NCI-H2227 (cell line): ENCODE data around the gene SBF1.
A peak's percentile ranks its signal among the peaks of the same experiment; 100 is the strongest.
"Not testable (repeated sequence)": the region's sequence is repeated elsewhere in the genome, so short reads cannot be mapped to it uniquely, and the experiment has no call there.

Source experiments
- DNase-seq: peaks from one replicate; lab custom pipeline; 2025; ENCODE audit not compliant: unreplicated experiment; lab: John Stamatoyannopoulos, UW

The SBF1 gene

GRCh38 chr22:50474710-50475651, at the start of gene SBF1:
TSS of gene SBF1 (minus strand) at chr22:50475035. CDS start at chr22:50474840, 195 bp downstream.
- peak; percentile 91 for DNase-seq

GRCh38 chr22:50523806-50524675, 49.2 kb upstream of the SBF1 start:
- DNase-seq = no peak

GRCh38 chr22:50523458-50523805, 48.6 kb upstream of the SBF1 start:
- no peak for DNase-seq

DNA sequence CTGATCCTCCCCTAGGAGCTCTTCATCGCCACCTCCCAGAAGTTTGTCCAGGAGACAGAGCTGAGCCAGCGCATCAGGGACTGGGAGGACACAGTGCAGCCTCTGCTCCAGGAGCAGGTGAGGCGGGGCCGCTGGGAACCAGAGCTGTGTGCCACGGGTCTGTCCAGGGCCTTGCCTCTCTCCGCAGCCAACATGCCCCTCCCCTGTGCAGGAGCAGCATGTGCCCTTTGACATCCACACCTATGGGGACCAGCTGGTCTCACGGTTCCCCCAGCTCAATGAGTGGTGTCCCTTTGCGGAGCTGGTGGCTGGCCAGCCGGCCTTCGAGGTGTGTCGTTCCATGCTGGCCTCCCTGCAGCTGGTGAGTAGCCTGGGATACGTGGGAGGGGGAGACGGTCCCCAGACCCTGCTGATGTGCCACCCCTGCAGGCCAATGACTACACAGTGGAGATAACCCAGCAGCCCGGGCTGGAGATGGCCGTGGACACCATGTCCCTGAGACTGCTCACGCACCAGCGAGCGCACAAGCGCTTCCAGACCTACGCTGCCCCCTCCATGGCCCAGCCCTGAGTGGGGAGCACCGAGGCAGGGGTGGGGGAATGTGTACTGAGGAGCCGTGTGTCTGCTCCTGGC, 48.1 kb upstream of the SBF1 start:
- no peak for DNase-seq

- no peak for DNase-seq
Measured at GRCh38 chr22:50522208-50522805, 47.5 kb upstream of the SBF1 start.

GRCh38 chr22:50521710-50522109, 46.9 kb upstream of the SBF1 start:
- no peak for DNase-seq

DNA sequence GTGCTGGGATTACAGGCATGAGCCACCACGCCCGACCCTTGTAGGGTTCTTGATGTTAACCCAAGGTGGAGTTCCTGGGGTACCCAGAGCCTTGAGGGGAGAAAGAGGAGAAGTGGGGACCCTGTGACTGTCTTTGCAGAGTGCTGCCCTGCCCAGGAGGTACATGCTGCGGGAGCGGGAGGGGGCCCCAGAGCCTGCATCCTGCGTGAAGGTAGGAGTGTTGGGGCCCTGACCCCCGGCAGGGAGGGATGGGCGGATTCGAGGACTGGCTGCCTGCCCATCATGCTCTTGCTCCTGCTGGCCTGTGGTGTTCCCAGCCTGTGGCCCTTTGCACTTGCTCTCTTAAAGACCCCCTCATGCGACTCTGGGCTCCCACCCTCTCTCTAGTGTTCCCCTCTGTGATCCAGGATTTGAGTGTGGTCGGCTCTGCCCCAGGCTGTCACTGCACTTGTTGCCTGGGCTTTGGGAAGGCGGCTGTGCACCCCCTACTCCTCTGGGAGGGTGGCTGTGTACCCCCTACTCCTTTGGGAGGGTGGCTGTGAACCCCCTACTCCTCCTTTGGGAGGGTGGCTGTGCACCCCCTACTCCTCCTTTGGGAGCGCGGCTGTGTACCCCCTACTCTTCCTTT, 46.1 kb upstream of the SBF1 start:
- no peak for DNase-seq

DNA sequence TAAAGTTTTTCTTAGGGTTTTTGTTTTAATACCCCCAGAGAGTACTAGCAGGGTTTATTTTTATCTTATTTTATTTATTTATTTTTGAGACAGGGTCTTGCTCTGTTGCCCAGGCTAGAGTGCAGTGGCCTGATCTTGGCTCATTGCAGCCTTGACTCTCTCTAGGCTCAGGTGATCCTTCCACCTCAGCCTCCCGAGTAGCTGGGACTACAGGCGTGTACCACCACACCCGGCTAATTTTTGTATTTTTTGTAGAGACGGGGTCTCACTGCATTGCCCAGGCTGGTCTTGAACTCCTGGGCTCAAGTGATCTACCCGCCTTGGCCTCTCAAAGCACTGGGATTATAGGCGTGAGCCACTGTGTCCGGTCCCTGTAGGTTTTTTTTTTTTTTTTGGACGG, 45.3 kb upstream of the SBF1 start:
- DNase-seq = not testable (repeated sequence)

- DNase-seq = no peak
Measured at GRCh38 chr22:50519151-50519550, 44.3 kb upstream of the SBF1 start.

DNA sequence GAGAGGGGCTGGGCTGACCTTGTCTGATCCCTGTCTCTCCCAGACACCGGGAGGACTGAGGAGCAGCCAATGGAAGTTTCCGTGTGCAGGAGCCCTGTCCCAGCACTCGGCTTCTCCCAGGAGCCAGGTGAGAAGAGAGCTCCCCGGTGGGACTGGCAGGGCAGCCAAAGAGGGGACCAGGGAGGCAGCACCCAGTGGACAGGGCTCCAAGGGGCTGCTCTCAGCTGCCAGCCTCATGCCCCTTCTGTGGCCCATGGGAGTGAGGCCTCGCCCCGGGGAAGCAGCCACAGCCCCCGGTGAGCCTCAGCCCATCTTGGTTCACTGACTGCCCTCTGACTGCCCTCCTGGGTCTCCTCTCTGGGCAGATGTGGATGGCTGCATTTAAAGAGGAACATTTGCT, 43.8 kb upstream of the SBF1 start:
- DNase-seq = no peak

- DNase-seq = no peak
Measured at GRCh38 chr22:50517495-50518260, 42.8 kb upstream of the SBF1 start.

- DNase-seq = no peak
Measured at GRCh38 chr22:50516891-50517290, 42.1 kb upstream of the SBF1 start.

- no peak for DNase-seq
Measured at GRCh38 chr22:50516068-50516467, 41.2 kb upstream of the SBF1 start.

DNA sequence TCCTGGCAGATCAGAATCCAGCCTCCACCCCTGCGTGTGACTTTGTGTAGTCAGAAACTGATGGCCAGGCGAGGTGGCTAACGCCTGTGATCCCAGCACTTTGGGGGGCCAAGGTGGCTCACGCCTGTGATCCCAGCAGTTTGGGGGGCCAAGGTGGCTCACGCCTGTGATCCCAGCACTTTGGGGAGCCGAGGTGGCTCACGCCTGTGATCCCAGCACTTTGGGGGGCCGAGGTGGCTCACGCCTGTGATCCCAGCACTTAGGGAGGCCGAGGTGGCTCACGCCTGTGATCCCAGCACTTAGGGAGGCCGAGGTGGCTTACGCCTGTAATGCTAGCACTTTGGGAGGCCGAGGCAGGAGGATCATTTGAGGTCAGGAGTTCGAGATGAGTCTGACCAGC, 38.3 kb upstream of the SBF1 start:
- no peak for DNase-seq

DNA sequence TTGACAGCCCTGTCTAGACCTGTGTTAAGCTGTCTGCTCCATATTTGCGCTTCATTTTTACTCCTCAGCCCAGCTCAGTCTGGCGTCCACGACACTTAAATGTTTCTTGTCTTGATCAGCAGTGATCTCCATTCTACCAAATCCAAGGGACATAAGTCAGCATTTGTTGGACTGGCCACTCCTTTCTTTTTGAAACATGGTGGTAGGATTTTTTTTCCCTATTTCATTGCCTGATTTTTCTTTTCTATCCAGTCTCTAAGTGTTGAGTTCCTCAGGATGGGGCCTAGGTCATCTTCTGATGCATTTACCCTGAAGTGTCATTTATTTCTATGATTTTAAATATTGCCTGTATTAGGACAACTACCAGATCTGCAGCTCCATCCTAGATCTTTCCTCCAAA, 34.1 kb upstream of the SBF1 start:
- no peak for DNase-seq

DNA sequence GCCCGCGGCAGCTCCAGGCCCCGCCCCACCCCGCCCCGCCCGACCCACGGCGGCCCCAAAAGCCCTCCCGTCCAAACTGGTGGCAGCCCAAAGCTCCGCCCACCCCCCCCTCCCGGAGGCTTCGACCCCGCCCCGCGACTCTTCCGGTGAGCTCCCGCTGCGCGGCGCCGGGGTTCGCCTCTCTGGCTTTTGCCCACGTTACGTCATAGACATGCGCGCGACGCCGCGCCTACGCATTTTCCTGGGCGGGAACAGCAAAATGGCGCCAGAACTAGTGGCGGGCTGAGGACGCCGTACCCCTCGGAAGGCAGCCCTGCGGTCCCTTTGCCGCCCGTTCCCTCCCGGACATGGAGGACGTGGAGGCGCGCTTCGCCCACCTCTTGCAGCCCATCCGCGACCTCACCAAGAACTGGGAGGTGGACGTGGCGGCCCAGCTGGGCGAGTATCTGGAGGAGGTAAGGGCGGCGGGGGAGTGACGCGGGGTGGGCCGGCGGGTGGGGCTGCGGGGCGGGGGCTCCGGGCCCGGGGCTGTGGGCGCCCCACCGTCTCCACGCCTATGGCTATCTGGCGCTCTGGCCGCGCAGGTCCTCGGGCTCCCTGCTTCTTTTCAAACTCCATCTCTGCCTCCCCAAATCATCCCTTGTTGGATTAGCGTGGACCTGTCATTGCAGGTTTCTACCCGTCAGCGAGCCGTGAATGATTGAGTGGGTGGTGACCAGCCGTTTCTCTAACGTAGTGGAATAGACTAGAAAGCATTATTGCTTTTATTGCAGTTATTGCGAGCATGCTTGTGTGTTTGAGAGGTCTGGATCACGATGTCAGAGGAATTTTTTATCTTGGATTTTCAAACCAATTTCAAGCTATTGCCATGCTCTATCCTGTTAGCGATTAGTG, 33.4 kb upstream of the SBF1 start, which contains the start of gene NCAPH2:
Gene NCAPH2 (plus strand): TSS at position 234 of the 894 bp plus-strand sequence. CDS start 114 bp downstream, at position 348.
- DNase-seq = peak; percentile 96

- DNase-seq = no peak
Measured at GRCh38 chr22:50507421-50507990, 32.7 kb upstream of the SBF1 start, which contains the start of gene LMF2. TSS of gene LMF2 (minus strand) at chr22:50507702. CDS start at chr22:50507675, 27 bp downstream.
